Upper lobe of left lung (tissue), 4 donors: ENCODE results near the gene SYNJ2BP.
"Not testable (repeated sequence)": the region's sequence is repeated elsewhere in the genome, so short reads cannot be mapped to it uniquely, and the experiment has no call there.

Experiments used
- POLR2A ChIP-seq, 4 donors: fragments of 450-650 bp; IDR thresholded peaks; one replicate each; pipeline ENCODE4 v1.5.1; 2016 to 2017; ENCODE audit warnings: antibody characterized with exemption in 4 of 4, mild to moderate bottlenecking in 2 of 4
- POLR2AphosphoS5 ChIP-seq, 2 donors: sonication (generic); formaldehyde crosslinking; IDR thresholded peaks; one replicate each; pipeline ENCODE4 v1.5.1; 2017; ENCODE audit warnings: antibody characterized with exemption in 2 of 2
- TF ChIP-seq, protein P1 (sequence below), 6 experiments: fragments of 450-650 bp in 4 of 6; fragments of 200-600 bp in 2 of 6; sonication (generic) in 2 of 6; IDR thresholded peaks; one replicate each; pipeline ENCODE4 v1.5.1; 2016 to 2019; ENCODE audit warnings: antibody characterized with exemption in 6 of 6

DNA sequence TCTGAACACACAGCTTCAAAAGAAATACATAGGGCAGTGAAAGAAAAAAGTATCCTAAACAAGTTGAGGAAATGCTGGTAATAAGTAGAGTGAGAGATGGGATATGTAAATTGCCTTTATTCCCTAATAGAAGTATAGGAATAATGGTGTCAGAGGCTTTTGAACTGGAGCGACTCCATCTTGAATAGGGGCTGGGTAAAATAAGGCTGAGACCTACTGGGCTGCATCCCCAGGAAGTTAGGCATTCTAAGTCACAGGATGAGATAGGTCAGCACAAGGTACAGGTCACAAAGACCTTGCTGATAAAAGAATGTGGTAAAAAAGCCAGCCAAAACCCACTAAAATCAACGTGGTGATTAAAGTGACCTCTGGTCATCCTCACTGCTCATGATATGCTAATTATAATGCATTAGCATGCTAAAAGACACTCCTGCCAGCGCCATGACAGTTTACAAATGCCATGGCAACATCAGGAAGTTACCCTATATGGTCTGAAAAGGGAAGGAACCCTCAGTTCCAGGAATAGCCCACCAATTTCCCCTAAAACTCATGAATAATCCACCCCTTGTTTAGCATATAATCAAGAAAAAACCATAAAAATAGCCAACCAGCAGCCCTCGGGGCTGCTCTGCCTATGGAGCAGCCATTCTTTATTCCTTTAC lies 2.5 kb upstream of the SYNJ2BP start:
- TF ChIP-seq, protein P1, sequence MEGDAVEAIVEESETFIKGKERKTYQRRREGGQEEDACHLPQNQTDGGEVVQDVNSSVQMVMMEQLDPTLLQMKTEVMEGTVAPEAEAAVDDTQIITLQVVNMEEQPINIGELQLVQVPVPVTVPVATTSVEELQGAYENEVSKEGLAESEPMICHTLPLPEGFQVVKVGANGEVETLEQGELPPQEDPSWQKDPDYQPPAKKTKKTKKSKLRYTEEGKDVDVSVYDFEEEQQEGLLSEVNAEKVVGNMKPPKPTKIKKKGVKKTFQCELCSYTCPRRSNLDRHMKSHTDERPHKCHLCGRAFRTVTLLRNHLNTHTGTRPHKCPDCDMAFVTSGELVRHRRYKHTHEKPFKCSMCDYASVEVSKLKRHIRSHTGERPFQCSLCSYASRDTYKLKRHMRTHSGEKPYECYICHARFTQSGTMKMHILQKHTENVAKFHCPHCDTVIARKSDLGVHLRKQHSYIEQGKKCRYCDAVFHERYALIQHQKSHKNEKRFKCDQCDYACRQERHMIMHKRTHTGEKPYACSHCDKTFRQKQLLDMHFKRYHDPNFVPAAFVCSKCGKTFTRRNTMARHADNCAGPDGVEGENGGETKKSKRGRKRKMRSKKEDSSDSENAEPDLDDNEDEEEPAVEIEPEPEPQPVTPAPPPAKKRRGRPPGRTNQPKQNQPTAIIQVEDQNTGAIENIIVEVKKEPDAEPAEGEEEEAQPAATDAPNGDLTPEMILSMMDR (IDR thresholded peaks at IDR 0.05) = not testable (repeated sequence)
- TF ChIP-seq POLR2A, POLR2AphosphoS5 (IDR thresholded peaks at IDR 0.05): not testable (repeated sequence)
